ES-I3 (cell line): ENCODE measurements around the gene FBF1.
"Not testable (repeated sequence)": the region's sequence is repeated elsewhere in the genome, so short reads cannot be mapped to it uniquely, and the experiment has no call there.

Experiments
- H3K36me3 ChIP-seq: 2 replicates; pipeline ENCODE4 v1.6.1; 2013; ENCODE audit warnings: mild to moderate bottlenecking, low read length, control low read depth, moderate library complexity; ENCODE audit not compliant: insufficient read depth
- H3K4me1 ChIP-seq: 2 replicates; pipeline ENCODE4 v1.6.1; 2013; ENCODE audit warnings: mild to moderate bottlenecking, control low read depth, low read length; ENCODE audit not compliant: insufficient read depth
- H3K9ac ChIP-seq: 2 replicates; pipeline ENCODE4 v1.6.1; 2013; ENCODE audit warnings: low read depth, mild to moderate bottlenecking, low read length, moderate library complexity
- H3K9me3 ChIP-seq: 2 replicates; pipeline ENCODE4 v1.6.1; 2013; ENCODE audit warnings: mild to moderate bottlenecking, low read length, moderate library complexity; ENCODE audit not compliant: control insufficient read depth, insufficient read depth

FBF1 gene

DNA sequence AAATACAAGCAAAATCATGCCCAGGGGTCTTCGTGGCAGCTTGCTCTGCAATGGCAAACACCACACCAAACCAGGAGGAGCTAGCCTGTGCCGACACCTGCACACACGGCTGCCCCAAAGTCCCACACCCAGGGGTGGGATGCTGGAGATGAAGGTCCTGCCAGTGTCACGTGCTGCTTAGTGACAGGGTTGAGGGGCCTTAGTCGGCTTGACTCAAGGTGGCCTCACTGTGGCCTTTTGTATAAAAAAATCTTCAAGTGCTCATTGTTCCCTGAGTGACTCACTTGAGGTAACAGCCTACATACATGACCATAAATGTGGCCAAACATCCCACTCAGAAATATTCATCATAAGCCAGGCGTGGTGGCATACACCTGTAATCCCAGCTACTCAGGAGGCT, 51.4 kb downstream of the FBF1 start:
- H3K9me3 ChIP-seq = no peaks in the 10 kb centered on the region
- no peak overlapping the region for H3K9ac ChIP-seq
- no peaks in the 10 kb centered on the region; the same call in 1 of the 2 replicates for H3K36me3 ChIP-seq
- H3K4me1 ChIP-seq = peaks cover 8% of the 10 kb centered on the region; the same call in 1 of the 2 replicates

DNA sequence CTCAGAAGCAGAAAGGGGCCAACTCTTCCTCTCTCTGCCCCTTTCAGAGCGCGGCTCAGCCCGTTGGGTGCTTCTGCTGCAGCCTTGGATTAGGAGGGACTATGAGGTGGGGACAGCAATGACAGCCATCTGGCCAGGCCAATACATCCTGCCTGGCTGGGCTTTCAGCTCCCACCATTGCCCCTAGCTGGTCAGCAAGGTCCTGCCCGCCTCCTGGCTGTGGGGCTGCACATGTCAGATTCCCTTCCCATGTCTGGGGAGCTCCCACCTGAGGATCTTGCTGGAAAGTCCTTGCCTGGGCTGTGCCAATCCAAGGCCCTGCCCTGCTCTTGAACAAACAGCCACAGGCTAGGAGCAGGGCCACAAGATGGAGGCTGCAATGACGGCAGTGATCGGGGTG, 52.4 kb downstream of the FBF1 start:
- Histone ChIP-seq H3K36me3 (no peaks in the 10 kb centered on the region; the same call in 1 of the 2 replicates), H3K4me1 (no peaks in the 10 kb centered on the region), H3K9me3 (no peaks in the 10 kb centered on the region), H3K9ac (no peak overlapping the region)

DNA sequence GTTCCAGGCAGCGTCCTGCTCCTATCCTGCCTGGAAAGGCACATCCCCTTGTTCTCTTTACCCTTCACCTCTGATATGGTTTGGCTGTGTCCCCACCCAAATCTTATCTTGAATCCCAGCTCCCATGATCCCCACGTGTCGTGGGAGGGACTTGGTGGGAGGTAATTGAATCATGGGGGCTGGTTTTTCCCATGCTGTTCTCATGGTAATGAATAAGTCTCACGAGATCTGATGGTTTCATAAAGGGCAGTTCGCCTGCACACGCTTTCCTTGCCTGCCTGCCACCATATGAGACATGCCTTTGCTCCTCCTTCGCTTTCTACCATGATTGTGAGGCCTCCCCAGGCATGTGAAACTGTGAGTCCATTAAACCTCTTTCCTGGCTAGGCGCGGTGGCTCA, 55.0 kb downstream of the FBF1 start:
- not testable (repeated sequence) for H3K4me1 ChIP-seq, H3K36me3 ChIP-seq, H3K9me3 ChIP-seq, H3K9ac ChIP-seq

DNA sequence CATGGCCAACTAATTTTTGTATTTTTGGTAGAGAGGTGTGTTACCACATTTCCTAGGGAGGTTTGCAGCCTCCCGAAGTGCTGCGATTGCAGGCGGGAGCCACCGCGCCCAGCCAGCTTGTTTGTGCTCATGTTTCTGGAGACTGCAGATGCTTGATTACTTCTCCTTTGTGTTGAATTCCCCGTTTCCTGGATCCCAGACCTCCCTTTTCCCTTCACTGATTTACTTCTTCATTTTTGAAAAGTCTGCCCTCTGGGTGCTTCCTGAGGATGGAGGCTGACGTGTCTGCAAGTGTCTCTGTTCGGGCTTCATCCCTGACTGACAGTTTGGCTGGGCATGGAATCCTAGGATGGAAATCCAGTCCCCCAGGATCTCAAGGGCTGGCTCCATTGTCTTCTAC, 55.4 kb downstream of the FBF1 start:
- no peaks in the 10 kb centered on the region; the same call in 1 of the 2 replicates for H3K36me3 ChIP-seq
- no peaks in the 10 kb centered on the region for H3K9me3 ChIP-seq
- no peak overlapping the region; the same call in 1 of the 2 replicates for H3K9ac ChIP-seq
- H3K4me1 ChIP-seq = no peaks in the 10 kb centered on the region

DNA sequence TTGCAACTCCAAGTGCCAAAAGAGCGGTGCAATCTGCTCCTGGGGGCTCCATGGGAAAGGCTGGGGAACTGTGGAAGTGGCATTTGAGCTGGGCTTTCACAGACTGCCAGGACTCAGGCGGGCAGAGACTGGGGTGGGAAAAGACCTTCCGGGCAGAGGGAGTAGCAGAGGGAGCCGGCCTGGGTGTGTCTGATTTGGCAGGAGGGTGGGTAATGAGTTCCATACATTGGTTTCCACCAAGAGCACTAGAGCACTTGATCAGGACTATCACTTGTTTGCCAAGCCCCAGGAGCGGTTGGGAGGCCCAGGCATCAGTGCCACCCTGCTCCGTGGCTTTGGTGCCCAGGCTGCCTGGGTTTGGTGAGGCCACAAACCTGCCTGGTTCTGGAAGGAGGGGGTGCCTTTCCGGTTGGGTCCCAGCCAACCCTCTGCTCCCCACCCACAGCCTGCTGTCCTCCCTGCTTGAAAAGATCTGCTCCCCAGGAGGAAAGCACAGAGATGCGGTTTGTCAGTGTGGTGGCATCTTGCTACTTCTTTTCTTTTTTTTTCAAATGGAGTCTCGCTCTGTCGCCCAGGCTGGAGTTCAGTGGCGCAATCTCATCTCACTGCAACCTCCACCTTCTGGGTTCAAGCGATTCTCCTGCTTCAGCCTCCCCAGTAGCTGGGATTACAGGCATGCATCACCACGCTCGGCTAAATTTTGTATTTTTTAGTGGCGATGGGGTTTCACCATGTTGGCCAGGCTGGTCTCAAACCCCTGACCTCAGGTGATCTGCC, 59.0 kb downstream of the FBF1 start:
- H3K9ac ChIP-seq = no peak overlapping the region
- no peaks in the 10 kb centered on the region for H3K36me3 ChIP-seq
- H3K9me3 ChIP-seq = no peaks in the 10 kb centered on the region
- H3K4me1 ChIP-seq = peaks cover 1% of the 10 kb centered on the region; the same call in 1 of the 2 replicates

DNA sequence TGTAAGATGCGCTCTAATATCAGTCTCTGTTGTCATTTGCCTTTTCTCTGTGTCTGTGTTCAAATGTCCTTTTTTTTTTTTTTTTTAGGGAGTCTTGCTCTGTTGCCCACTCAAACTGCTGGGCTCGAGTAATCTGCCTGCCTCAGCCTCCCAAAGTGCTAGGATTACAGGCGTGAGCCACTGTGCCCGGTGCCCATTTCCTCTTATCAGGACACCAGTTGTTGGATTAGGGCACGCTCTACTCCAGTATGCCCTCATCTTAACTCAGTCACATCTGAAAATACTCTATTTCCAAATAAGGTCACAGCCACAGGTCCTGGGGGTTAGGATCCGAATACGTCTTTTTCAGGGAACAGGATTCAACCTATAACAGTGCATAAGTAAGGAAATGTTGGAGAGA, 60.6 kb downstream of the FBF1 start:
- Histone ChIP-seq H3K9ac (no peak overlapping the region), H3K36me3 (no peaks in the 10 kb centered on the region), H3K4me1 (peaks cover 13% of the 10 kb centered on the region; the same call in 1 of the 2 replicates), H3K9me3 (no peaks in the 10 kb centered on the region)

DNA sequence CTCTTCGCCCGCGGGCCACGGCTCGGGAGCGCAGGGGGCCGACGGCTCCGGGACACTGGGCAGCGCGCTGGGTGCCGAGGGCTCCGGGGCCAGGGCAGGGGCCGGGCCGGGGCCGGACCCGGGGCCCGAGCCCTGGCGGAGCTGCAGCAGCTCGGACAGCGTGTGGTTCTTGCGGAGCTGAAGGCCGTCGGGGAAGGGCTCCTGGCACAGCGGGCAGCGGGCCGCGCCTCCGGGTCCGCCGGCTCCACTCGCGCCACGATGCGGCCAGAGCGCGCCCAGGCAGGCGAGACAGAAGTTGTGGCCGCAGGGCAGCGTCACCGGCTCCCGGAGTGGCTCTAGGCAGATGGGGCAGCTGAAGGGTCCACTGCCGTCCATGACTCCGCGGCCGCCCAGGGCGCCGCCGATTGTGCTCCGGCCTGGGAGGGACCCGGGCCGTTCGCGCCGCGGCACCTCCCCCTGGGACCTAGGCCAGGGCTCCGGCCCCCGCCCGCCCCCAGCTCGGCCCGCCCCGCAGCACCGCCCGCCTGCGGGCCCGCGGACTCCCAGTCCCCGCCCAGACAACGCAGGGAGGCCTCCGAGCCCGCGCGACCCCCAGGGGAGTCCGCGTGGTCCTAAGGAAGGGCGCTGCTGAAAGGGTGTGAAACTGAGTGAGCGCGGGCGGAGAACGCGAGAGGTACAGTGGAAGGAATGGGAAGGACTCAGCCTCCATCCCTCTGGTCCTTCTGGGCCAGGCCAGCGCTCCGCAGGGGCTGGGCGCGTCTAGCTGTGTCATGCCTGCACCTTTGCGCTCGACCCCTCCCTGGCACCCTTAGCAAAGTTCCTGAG, 62.5 kb downstream of the FBF1 start, which contains the start of gene TRIM47:
Gene TRIM47, minus strand, starts transcription at position 408 of the 825 bp plus-strand sequence. Its CDS starts 33 bp downstream, at position 375.
- Histone ChIP-seq H3K36me3 (no peaks in the 10 kb centered on the region), H3K4me1 (peaks cover 13% of the 10 kb centered on the region; the same call in 1 of the 2 replicates), H3K9ac (peak within 1 kb of the TSS; percentile 69), H3K9me3 (no peaks in the 10 kb centered on the region)

DNA sequence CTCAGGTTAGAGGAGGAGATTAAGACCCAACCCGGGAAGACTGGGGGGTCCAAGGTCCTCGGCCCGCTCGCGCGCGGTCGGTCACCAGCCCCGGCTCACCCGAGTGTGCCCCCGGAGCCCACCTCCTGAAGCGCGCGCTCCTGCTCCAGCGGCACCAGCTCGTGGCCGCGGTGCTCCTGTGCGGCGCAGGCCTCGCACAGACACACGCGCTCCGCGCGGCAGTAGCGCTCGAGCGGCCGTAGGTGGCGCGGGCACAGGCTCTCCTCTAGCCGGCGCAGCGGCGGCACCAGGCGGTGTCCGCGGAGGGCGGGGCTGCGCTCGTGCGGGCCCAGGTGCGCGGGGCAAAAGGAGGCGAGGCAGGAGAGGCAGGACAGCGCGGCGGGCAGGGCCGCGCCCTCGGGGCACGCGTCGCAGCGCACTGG, 63.1 kb downstream of the FBF1 start:
- Histone ChIP-seq H3K9ac (peak overlapping the region; percentile 69), H3K4me1 (peaks cover 17% of the 10 kb centered on the region; the same call in 1 of the 2 replicates), H3K9me3 (no peaks in the 10 kb centered on the region), H3K36me3 (no peaks in the 10 kb centered on the region)

DNA sequence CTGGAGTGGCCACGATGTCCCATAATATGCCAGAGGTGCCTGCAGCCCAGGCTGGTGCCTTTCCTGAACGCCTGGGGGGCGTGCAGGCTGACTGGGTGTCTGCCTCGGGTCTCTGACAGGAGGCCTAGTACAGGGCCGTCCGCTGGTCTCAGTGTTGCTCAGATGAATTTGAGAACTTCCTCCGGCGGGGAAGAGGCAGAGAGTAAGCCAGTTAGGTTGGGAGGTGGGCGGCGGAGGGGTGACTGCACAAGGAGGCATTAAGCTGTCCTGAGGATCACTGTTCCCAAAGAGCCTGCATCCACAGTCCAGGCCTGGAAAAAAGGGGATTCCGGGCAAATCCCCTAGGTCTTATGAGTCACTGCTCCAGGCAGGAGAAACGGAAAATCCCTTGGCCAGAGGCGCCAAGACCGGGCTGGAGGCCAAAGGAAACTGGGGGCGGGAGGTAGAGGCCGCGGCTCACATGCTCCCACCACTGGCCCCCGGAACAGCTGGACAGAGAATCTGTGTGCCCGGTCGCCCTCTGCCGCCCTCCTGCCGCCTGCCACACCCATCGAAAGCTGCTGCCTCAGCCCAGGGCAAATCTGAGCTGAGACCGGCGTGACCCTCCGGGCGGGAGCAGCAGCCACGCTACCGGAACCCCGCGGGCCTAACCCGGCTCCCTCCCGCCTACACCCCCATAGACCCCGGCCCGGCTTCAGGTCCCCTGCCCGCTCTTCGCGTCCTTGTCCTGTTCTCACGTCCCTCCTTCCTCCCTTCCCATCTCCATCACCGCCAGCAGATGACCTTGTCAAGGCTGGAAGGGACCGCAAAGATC, 63.7 kb downstream of the FBF1 start:
- Histone ChIP-seq H3K4me1 (peaks cover 23% of the 10 kb centered on the region; the same call in 1 of the 2 replicates), H3K9ac (peak overlapping the region; percentile 69), H3K36me3 (no peaks in the 10 kb centered on the region), H3K9me3 (no peaks in the 10 kb centered on the region)

DNA sequence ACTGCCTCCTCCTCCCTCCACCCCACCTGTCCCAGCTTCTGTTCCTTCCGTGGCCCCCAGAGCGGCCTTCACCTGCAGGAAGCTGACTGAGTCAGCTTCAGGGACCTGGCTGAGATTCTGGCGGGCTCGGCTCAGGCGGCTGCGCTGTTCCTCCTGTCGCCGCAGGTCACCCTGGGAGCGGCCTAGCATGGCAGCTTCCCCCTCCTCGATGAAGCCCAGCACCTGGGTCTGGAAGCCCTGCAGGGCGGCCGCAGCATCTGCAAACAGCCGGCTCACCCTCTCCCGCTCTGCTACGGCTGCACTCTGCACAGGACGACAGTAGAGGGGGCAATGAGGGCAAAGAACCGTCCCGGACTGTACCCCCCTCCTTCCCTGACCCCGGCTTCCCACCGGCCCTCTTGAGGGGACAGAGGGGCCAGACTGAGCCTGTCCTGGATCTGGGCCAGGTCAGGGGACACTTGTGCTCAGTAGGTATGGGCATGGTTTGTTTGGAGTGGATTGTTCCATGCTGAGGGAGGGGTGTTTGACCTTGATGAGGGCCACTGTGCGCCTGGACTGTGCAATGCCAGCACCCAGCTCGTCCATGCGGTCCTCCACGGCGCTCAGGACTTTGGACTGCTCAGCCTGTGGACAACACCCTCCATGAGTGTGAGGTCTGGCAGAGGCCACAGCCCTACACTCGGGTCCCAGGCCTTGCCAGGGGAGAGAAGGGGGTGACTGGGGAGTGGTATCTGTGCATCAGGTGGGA, 64.5 kb downstream of the FBF1 start:
- H3K36me3 ChIP-seq = no peaks in the 10 kb centered on the region
- H3K4me1 ChIP-seq = peaks cover 23% of the 10 kb centered on the region; the same call in 1 of the 2 replicates
- no peaks in the 10 kb centered on the region for H3K9me3 ChIP-seq
- H3K9ac ChIP-seq = peak overlapping the region; percentile 69; the same call in 1 of the 2 replicates

DNA sequence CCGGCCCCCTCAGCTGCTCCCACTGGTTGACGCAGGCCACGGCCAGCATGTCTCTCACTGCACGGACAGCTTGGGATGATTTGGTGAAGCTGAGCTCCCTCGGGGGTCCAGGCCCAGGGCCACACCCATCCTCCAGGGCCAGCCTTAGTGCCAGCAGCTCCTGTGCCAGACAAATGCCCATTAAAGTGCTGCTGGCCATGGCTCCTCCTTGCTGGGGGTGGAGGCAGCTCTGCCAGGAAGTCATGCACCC, 65.0 kb downstream of the FBF1 start:
- no peak overlapping the region for H3K9ac ChIP-seq
- H3K9me3 ChIP-seq = no peaks in the 10 kb centered on the region
- H3K36me3 ChIP-seq = no peaks in the 10 kb centered on the region
- peaks cover 23% of the 10 kb centered on the region; the same call in 1 of the 2 replicates for H3K4me1 ChIP-seq

DNA sequence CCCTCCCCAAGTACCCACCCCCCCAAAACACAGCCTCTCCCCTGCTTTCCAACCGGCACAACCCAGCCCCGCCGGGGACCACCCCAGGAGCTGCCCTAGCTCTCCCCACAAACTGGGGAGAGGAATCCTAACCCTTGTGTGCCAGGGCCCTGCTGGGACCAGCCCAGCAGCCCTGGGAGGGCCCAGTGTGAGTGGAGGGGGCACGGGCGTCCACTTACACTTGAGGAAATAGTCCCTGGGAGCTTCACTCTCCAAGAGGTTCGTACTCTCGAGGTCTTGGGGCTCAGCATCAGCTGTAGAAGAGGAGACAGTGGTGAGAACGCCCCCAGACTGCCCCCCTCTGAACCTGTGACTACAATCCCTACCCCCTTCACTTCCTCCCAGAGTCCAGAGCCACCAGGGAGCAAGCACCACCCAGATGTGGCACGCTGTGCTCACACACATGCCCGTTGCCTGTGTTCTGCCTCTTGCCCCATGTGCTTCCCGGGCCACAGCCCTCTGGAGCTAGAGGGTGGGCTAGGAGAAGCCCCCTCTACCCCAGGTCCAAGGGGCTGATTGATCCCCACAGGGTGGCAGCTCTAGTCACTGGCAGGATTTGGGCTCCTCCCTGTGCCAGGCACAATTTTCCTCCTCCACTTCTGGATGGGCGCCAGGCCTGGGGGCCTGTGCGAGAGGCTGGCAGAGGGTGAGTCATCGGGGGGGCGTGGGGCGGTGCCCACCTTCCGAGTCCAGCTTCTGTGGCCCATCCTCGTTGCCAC, 65.5 kb downstream of the FBF1 start:
- peaks cover 26% of the 10 kb centered on the region; the same call in 1 of the 2 replicates for H3K4me1 ChIP-seq
- H3K9me3 ChIP-seq = no peaks in the 10 kb centered on the region
- H3K36me3 ChIP-seq = no peaks in the 10 kb centered on the region
- H3K9ac ChIP-seq = no peak overlapping the region
